ENCODE measurements around the gene GPR180.

GPR180 gene

DNA sequence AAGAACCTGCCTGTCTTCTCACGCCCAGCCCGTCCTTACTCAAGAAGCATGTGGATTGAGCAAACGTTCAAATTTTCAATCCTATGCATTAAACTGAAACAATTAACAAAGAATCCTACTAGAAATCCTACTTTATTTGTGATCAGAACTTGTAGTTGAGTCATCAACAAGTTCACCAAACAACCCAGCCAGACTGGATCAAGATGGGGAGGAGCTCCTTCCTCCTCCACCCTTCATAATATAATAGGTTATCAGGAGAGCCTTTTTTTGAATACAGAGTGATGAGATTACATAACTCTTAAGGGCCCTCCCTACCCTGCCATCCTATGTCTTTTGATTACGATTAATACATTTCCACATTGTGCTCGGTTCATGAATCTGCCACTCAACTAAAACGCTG lies 78.0 kb downstream of the GPR180 start:
- H3K18ac ChIP-seq (ENCODE audit: low read depth in 1 of 2, low read length in 2 of 2), result no peak overlapping the region
- peaks cover 39 to 47% of the 10 kb centered on the region in 2 experiments for H3K27me3 ChIP-seq (ENCODE audit: control insufficient read depth in 1 of 2, insufficient read depth in 1 of 2, low read length in 2 of 2)
- H3K79me1 ChIP-seq (replicated peaks; ENCODE audit: low read length, poor library complexity, severe bottlenecking), result no peaks in the 10 kb centered on the region
- H3K4me1 ChIP-seq (ENCODE audit: control insufficient read depth, insufficient read depth, low read depth, low read length), result no peaks in the 10 kb centered on the region
- H3K36me3 ChIP-seq (ENCODE audit: control insufficient read depth in 1 of 2, insufficient read depth in 2 of 2, low read depth in 1 of 2, low read length in 2 of 2), result no peaks in the 10 kb centered on the region
- no peak overlapping the region for H2BK15ac ChIP-seq (ENCODE audit: low read depth, poor library complexity, severe bottlenecking)
- no peak overlapping the region for H3K4me3 ChIP-seq (ENCODE audit: insufficient read depth in 1 of 2, low read depth in 1 of 2, low read length in 2 of 2)
- H3K14ac ChIP-seq (ENCODE audit: low read length in 2 of 2), result no peak overlapping the region
- no peak overlapping the region for H3K4ac ChIP-seq (ENCODE audit: low read depth in 1 of 2, low read length in 2 of 2)
- H2BK12ac ChIP-seq (ENCODE audit: low read length in 2 of 2), result no peak overlapping the region
- no peak overlapping the region for H3K9ac ChIP-seq (ENCODE audit: low read length)
- H3K4me2 ChIP-seq (ENCODE audit: low read length, poor library complexity, severe bottlenecking), result no peak overlapping the region
- H2BK120ac ChIP-seq (ENCODE audit: low read depth, low read length), result no peak overlapping the region
- no peak overlapping the region for H4K91ac ChIP-seq (ENCODE audit: low read length)
- peaks cover 7% of the 10 kb centered on the region for H3K9me3 ChIP-seq (ENCODE audit: control insufficient read depth, low read length)
- no peak overlapping the region for H2BK5ac ChIP-seq (ENCODE audit: low read depth, low read length, poor library complexity, severe bottlenecking)
- H2AK5ac ChIP-seq (ENCODE audit: low read length, severe bottlenecking), result no peak overlapping the region
- no peak overlapping the region for H3K23ac ChIP-seq (ENCODE audit: low read length in 2 of 2)
- no peak overlapping the region for H3K27ac ChIP-seq (ENCODE audit: low read length, poor library complexity, severe bottlenecking)
- 93% methylated on average over 6 of the region's 6 CpGs for WGBS
- H4K8ac ChIP-seq (ENCODE audit: low read length), result no peak overlapping the region
- H2AFZ ChIP-seq (ENCODE audit: low read depth, low read length), result no peak overlapping the region
- no peak for DNase-seq

DNA sequence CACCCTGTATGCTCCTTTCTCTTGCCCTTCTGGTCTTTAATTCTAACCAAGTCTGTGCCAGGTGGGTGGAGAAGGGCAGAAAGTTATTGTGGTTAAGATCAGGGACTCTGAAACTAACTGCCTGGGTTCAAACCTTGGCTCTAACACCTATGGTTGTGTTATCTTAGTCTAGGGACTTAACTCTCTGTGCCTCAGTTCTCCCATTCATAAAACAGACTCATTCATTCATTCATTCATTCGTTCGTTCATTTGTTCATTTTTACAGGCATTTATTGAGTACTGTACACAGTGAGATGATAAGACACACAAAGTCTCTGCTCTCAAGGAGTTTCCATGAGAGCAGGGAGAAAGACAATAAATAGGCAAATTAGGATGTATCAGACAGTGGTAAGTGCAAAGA lies 80.6 kb downstream of the GPR180 start:
- H3K14ac ChIP-seq (ENCODE audit: low read length in 2 of 2), result no peak overlapping the region
- no peak overlapping the region for H3K4me3 ChIP-seq (ENCODE audit: insufficient read depth in 1 of 2, low read depth in 1 of 2, low read length in 2 of 2)
- no peaks in the 10 kb centered on the region for H3K4me1 ChIP-seq (ENCODE audit: control insufficient read depth, insufficient read depth, low read depth, low read length)
- no peak overlapping the region for H2BK120ac ChIP-seq (ENCODE audit: low read depth, low read length)
- DNase-seq, result no peak
- H3K18ac ChIP-seq (ENCODE audit: low read depth in 1 of 2, low read length in 2 of 2), result no peak overlapping the region
- H4K91ac ChIP-seq (ENCODE audit: low read length), result no peak overlapping the region
- H2BK15ac ChIP-seq (ENCODE audit: low read depth, poor library complexity, severe bottlenecking), result no peak overlapping the region
- H2AFZ ChIP-seq (ENCODE audit: low read depth, low read length), result no peak overlapping the region
- no peak overlapping the region for H3K9ac ChIP-seq (ENCODE audit: low read length)
- peaks cover 7% of the 10 kb centered on the region for H3K9me3 ChIP-seq (ENCODE audit: control insufficient read depth, low read length)
- H2BK12ac ChIP-seq (ENCODE audit: low read length in 2 of 2), result no peak overlapping the region
- H3K23ac ChIP-seq (ENCODE audit: low read length in 2 of 2), result no peak overlapping the region
- H3K4me2 ChIP-seq (ENCODE audit: low read length, poor library complexity, severe bottlenecking), result no peak overlapping the region
- H3K27me3 ChIP-seq (ENCODE audit: control insufficient read depth in 1 of 2, insufficient read depth in 1 of 2, low read length in 2 of 2), result peaks cover 25 to 31% of the 10 kb centered on the region in 2 experiments
- no peak overlapping the region for H2BK5ac ChIP-seq (ENCODE audit: low read depth, low read length, poor library complexity, severe bottlenecking)
- H3K4ac ChIP-seq (ENCODE audit: low read depth in 1 of 2, low read length in 2 of 2), result no peak overlapping the region
- no peaks in the 10 kb centered on the region for H3K36me3 ChIP-seq (ENCODE audit: control insufficient read depth in 1 of 2, insufficient read depth in 2 of 2, low read depth in 1 of 2, low read length in 2 of 2)
- no CpG with 5 or more reads among the region's 2 CpGs for WGBS
- no peak overlapping the region for H3K27ac ChIP-seq (ENCODE audit: low read length, poor library complexity, severe bottlenecking)
- H2AK5ac ChIP-seq (ENCODE audit: low read length, severe bottlenecking), result no peak overlapping the region
- H4K8ac ChIP-seq (ENCODE audit: low read length), result no peak overlapping the region
- no peaks in the 10 kb centered on the region for H3K79me1 ChIP-seq (replicated peaks; ENCODE audit: low read length, poor library complexity, severe bottlenecking)

DNA sequence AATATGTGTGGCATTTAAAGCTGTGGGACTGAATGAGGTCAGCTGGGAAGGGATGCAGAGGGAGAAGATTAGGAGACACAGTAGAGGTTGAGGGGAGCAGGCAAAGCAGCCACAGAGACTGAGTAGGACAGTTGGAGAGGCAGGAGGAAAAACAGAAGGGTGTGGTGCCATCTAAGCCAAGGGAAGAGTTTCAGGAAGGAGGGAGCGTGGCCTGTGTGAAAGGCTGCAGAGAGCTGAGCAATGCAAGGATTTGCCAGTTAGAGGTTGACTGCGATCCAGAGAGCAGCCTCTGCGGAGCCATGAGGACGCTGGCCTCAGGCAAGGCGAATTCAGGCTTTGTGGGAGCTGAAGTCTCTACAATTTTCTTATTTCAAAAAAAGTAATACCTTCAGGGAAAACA lies 81.8 kb downstream of the GPR180 start:
- Histone ChIP-seq H3K27ac (ENCODE audit: low read length, poor library complexity, severe bottlenecking) (no peak overlapping the region), H3K4me1 (ENCODE audit: control insufficient read depth, insufficient read depth, low read depth, low read length) (no peaks in the 10 kb centered on the region), H3K9ac (ENCODE audit: low read length) (no peak overlapping the region), H3K9me3 (ENCODE audit: control insufficient read depth, low read length) (peaks cover 7% of the 10 kb centered on the region), H2AK5ac (ENCODE audit: low read length, severe bottlenecking) (no peak overlapping the region), H3K4me2 (ENCODE audit: low read length, poor library complexity, severe bottlenecking) (no peak overlapping the region), H2BK12ac (ENCODE audit: low read length in 2 of 2) (no peak overlapping the region), H2AFZ (ENCODE audit: low read depth, low read length) (no peak overlapping the region), H3K4me3 (ENCODE audit: insufficient read depth in 1 of 2, low read depth in 1 of 2, low read length in 2 of 2) (no peak overlapping the region), H3K23ac (ENCODE audit: low read length in 2 of 2) (no peak overlapping the region), H3K79me1 (replicated peaks; ENCODE audit: low read length, poor library complexity, severe bottlenecking) (no peaks in the 10 kb centered on the region), H3K14ac (ENCODE audit: low read length in 2 of 2) (no peak overlapping the region), H2BK5ac (ENCODE audit: low read depth, low read length, poor library complexity, severe bottlenecking) (no peak overlapping the region), H2BK120ac (ENCODE audit: low read depth, low read length) (no peak overlapping the region), H3K36me3 (ENCODE audit: control insufficient read depth in 1 of 2, insufficient read depth in 2 of 2, low read depth in 1 of 2, low read length in 2 of 2) (no peaks in the 10 kb centered on the region), H4K91ac (ENCODE audit: low read length) (no peak overlapping the region), H2BK15ac (ENCODE audit: low read depth, poor library complexity, severe bottlenecking) (no peak overlapping the region), H3K18ac (ENCODE audit: low read depth in 1 of 2, low read length in 2 of 2) (no peak overlapping the region), H3K27me3 (ENCODE audit: control insufficient read depth in 1 of 2, insufficient read depth in 1 of 2, low read length in 2 of 2) (peaks cover 19 to 24% of the 10 kb centered on the region in 2 experiments), H4K8ac (ENCODE audit: low read length) (no peak overlapping the region), H3K4ac (ENCODE audit: low read depth in 1 of 2, low read length in 2 of 2) (no peak overlapping the region)
- WGBS, result 71% methylated on average over 5 of the region's 5 CpGs
- DNase-seq, result no peak

Small RNA genes lying within 50 kb of the gene (small RNA-seq; reads per million reads assigned to genes)
- gene RNA5SP36 (ENCODE audit: low read depth), result 11.2 reads per million, percentile 81 among the genes with 10 or more reads in this experiment

All from mesenchymal stem cell (in vitro differentiated cells and primary cell).